Mucosa of gallbladder (tissue), 1 donor: Measurements from ENCODE around the gene BRD3OS. TPM values are rescaled to one million over a fixed set of nuclear protein-coding genes. Genes with fewer than 3 reads are reported as not detected.
"Not testable (repeated sequence)": the region's sequence is repeated elsewhere in the genome, so short reads cannot be mapped to it uniquely, and the experiment has no call there.

Experiments used
- DNase-seq: peaks from one replicate; pipeline ENCODE4 v3.0.0-alpha.2; 2020; ENCODE audit warnings: low spot score
- total RNA-seq: library from RNA; stranded (reverse); gene quantifications from one replicate; pipeline ENCODE4 v1.2.1, GENCODE V29; 2021
- donor health status: DM: no; HTN: no; CAD: no.

BRD3OS gene
- total RNA-seq, 1 donor from 2014 or later: 31.0 TPM

- DNase-seq: not testable (repeated sequence)
Observed at GRCh38 chr9:133988771-133989170, 36.5 kb upstream of the BRD3OS start.

DNA sequence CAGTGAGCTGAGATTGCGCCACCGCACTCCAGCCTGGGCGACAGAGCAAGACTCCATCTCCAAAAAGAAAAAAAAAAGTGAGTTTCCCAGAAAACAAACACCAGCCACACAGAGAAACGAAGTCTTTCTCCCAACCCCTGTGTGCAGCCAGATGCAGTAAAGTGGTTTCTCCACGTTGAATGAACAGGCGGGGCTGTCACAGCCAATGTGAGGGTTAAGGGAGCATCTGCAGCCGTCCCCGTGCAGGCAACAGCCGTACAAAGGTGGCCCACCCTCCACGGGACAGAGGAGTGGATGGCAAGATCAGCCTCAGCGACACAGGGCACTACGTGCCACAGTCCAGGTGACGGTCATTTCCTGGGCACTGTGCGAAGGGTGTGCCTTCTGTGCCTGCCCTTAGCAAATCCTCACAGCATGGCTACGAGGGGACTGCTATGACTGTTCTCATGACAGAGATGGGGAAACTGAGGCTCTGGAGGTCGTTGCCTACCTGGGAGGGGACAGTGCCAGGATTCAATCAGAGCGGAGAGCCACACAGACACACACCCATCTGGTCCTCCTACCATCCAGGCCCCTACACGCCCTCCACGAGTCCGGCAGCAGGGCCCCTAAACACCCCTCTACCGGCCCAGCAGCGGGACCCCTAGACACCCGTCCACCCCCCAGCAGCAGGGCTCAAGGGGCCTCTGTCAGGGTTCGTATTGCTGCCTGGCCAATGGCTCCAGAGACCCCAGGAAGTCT, 35.5 kb upstream of the BRD3OS start:
- no peak for DNase-seq

- peak; percentile 82 for DNase-seq
Observed at GRCh38 chr9:133990366-133991213, 34.7 kb upstream of the BRD3OS start.

GRCh38 chr9:133991214-133991921, 33.9 kb upstream of the BRD3OS start:
- DNase-seq: no peak

- peak; percentile 51 for DNase-seq
Observed at GRCh38 chr9:133991964-133992779, 33.1 kb upstream of the BRD3OS start, which contains the start of gene VAV2. Gene VAV2, minus strand, starts transcription at chr9:133992324. Its CDS starts 46 bp downstream, at chr9:133992278.

DNA sequence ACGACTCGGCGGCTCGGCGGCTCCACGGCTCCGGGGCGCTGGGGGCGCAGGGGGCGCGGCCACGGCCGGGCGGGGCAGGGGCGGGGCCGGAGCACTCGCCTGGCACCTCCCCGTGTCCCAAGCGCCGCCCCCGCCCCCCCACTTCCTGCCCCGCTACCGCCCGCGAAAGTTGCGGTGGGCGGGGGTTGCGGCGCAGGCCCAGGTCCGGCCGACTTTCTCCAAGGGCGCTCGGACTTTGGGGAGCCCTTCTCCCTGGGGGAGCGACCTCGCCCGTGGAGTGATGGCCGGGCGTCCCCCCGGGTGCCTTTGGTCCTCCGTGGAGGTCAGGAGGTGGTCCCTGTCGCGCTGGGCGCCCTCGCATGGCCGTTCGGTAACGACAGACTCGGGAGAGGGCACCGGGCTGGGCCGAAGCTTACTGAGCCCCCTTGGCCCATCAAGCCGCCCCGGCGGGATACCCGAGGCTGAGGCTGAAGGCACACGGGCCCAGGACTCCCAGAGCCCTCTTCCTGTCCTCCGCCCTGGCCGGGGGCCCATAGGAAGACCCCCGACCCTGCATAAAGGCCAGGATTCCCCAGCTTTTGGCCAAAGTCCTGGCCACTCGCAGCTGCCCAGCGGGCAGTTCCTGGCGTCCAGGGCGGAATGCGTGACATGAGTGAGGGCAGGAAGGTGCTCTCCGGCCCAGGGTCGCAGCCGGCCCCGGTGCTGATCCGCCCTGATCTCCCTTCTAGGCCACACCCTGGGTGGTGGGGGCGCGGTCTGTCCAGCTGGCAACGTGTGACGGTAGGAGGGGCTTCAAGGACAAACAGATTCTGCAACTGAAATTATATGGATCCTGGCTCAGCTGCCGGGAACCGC, 32.3 kb upstream of the BRD3OS start:
- peak; percentile 76 for DNase-seq

GRCh38 chr9:133993635-133994253, 31.5 kb upstream of the BRD3OS start:
- no peak for DNase-seq

GRCh38 chr9:133994353-133995011, 30.8 kb upstream of the BRD3OS start:
- peak; percentile 72 for DNase-seq

DNA sequence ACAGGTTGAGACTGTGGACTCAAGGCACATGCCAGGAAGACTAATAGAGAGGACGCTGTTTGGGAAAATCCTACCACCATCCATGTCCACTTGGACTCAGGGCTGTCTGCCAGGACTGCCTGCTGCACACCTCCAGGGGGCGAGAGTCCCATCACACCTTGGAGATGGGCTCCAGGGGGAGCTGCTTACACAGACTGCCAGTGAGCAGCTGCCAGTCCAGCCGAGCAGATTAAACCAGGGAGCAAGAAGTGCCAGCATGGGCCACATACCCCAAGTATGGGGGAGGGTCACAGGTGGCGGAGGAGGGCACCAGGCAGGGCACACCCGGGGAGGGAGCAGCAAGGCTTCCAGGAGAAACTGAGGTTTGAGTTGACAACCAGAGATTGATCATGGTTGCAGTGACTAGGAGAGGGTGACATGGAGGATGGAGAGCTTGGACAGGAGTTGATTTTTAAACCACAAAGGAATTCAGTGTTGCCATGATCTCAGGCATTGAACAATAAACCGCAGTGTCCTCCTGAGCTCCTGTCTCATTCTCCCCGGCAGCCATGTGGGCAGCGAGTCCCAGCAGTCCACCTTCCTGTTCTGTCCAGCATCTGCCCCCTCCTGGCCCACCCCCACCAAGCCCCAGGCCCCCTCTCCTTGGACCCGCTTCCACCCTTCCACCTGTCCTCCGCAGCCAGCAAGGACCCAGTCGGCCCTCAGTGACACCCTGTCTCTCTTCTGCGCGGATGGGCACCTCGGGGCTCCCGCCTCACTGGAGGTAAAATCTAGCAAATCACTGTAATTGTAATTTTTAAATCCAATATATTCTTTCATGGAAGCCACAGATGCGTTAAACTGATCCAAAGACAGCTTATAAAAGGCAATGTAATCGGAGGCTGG, 30.0 kb upstream of the BRD3OS start:
- no peak for DNase-seq

- DNase-seq: no peak
Observed at GRCh38 chr9:133996531-133997520, 28.5 kb upstream of the BRD3OS start.

GRCh38 chr9:133997584-133997983, 27.7 kb upstream of the BRD3OS start:
- no peak for DNase-seq

DNA sequence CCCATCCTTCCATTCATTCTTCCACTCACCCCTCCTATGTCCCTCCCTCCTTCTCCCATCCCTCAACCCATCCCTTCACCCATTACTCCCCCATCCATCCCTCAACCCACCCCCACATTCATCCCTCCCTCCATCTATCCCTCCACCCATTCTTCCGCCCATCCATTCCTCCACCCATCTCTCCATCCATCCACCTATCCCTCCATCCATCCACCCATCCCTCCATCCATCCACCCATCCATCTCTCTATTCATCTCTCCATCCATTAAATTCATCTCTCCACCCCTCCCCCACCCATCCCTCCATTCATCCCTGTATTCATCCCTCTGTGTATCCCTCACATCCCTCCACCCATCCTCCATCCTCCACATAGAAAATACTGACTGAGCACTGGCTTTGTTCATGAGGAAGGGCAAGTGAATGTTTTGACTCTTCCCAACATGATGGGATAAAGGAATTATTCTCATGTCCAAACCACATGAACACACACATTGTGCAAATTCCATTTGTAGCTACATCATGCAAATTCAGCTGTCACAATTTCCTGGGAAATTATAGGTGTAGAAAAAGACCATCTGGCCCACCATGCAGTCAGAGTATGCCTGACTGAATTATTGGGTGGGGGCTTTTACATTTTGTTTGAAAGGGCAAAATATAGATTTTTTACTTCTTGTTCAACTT, 26.2 kb upstream of the BRD3OS start:
- DNase-seq: no peak

- DNase-seq: no peak
Observed at GRCh38 chr9:133999851-134000265, 25.4 kb upstream of the BRD3OS start.

- DNase-seq: no peak
Observed at GRCh38 chr9:134002796-134003195, 22.5 kb upstream of the BRD3OS start.

DNA sequence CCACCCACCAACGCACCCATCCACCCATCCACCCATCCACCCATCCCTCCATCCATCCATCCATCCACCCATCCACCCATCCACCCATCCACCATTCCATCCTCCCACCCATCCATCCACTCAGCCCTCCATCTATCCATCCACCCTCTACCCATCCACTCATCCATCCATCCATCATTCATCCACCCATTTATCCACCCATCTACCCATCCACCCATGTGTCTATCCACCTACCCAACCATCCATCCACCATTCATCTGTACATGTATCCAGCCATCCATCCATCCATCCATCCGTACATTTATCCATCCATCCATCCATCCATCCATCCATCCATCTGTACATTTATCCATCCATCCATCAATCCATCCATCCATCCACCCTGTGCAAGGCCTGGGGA, 22.0 kb upstream of the BRD3OS start:
- DNase-seq: no peak

- DNase-seq: no peak
Observed at GRCh38 chr9:134004131-134004873, 21.0 kb upstream of the BRD3OS start.
